Measurements from ENCODE around the gene ARMH1.

DNA sequence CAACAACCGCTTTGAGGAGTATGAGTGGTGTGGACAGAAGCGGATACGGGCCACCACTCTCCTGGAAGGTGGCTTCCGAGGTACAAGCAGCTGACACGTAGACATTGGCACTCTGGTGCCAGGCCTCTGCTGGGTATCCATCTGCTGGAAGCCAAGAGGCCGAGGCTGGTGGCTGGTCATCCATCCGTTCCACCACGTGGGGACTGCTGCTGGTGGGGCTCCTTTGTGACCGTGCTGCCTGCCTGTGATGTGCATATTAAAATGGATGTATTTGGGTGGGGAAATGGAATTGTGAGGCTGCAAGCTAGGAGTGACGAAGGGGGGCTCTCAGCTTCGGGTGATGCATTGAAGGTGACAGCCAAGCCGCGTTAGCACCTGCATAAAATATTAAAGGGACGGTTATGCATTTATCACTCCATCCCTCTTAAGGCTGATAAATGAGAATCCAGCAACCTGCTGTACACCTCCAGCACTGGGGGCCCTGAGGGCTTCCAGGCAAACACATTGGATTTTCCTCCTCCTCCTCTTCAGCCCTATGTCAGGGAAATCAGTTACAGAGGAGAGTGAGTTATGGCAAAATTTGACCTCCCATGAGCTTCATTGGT is 38.3 kb upstream of the ARMH1 start:
- TF ChIP-seq, protein P1, sequence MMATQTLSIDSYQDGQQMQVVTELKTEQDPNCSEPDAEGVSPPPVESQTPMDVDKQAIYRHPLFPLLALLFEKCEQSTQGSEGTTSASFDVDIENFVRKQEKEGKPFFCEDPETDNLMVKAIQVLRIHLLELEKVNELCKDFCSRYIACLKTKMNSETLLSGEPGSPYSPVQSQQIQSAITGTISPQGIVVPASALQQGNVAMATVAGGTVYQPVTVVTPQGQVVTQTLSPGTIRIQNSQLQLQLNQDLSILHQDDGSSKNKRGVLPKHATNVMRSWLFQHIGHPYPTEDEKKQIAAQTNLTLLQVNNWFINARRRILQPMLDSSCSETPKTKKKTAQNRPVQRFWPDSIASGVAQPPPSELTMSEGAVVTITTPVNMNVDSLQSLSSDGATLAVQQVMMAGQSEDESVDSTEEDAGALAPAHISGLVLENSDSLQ (IDR thresholded peaks at IDR 0.05): no peak
- TF ChIP-seq TARDBP (IDR thresholded peaks at IDR 0.05) (no peak), SP1 (IDR thresholded peaks at IDR 0.05) (no peak), ELF4 (IDR thresholded peaks at IDR 0.05) (no peak), SUZ12 (IDR thresholded peaks at IDR 0.05) (no peak), ARNT (IDR thresholded peaks at IDR 0.05) (no peak), NFRKB (IDR thresholded peaks at IDR 0.05) (no peak)

Measured in HEK293T (cell line).